ENCODE data around the gene GALM. TPM values are rescaled to one million over a fixed set of nuclear protein-coding genes. Genes with fewer than 3 reads are reported as not detected.

The GALM gene
- total RNA-seq, 1 donor from 2014 or later, result 17.6 TPM

DNA sequence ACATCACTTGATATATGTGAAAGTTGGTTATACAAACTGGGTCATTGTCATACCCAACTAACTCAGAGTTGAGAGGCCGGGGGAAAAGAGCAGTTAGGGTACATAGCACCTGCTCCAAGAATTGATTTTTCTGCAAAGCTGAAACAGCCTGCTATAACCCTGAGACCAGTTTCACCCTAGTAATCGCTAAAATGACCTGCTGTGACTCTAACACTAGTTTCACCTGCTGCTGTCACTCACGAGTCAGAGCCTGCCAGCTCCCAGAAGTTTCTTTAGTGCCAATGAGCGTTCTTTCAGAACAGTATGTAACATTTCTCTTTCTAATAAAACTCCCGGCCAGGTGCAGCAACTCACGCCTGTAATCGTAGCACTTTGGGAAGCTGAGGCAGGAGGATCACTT, 57.3 kb downstream of the GALM start:
- Mint-ChIP-seq H3K4me3 (no peak overlapping the region), H3K27me3 (ENCODE audit: low read depth) (no peaks in the 10 kb centered on the region), H3K4me1 (peaks cover 11% of the 10 kb centered on the region), H3K27ac (no peak overlapping the region), H3K36me3 (peaks cover 2% of the 10 kb centered on the region), H3K9me3 (peaks cover 7% of the 10 kb centered on the region)
- no peak for DNase-seq (ENCODE audit: low spot score in 2 of 2, unreplicated experiment in 2 of 2)
- TF ChIP-seq, protein P1, sequence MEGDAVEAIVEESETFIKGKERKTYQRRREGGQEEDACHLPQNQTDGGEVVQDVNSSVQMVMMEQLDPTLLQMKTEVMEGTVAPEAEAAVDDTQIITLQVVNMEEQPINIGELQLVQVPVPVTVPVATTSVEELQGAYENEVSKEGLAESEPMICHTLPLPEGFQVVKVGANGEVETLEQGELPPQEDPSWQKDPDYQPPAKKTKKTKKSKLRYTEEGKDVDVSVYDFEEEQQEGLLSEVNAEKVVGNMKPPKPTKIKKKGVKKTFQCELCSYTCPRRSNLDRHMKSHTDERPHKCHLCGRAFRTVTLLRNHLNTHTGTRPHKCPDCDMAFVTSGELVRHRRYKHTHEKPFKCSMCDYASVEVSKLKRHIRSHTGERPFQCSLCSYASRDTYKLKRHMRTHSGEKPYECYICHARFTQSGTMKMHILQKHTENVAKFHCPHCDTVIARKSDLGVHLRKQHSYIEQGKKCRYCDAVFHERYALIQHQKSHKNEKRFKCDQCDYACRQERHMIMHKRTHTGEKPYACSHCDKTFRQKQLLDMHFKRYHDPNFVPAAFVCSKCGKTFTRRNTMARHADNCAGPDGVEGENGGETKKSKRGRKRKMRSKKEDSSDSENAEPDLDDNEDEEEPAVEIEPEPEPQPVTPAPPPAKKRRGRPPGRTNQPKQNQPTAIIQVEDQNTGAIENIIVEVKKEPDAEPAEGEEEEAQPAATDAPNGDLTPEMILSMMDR (IDR thresholded peaks at IDR 0.05; ENCODE audit: unreplicated experiment), result no peak

DNA sequence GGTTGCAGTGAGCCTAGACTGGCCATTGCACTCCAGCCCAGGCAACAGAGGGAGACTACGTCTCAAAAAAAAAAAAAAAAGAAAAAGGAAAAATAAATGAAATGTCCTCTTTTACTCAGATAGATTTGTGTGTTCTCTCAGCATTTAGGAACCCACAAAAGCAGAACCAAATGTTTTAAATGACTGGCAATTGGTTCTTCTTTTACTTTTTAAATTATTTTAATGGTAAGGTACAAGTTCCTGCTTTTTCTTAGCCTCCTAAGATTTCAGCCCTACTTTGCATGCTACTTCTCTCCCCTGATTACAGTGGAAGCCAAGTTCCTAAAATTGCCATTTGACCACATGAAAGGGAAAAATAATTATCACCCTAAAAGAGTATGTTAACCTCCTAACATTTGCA, 61.7 kb downstream of the GALM start:
- no peaks in the 10 kb centered on the region for H3K9me3 Mint-ChIP-seq
- DNase-seq (ENCODE audit: low spot score in 2 of 2, unreplicated experiment in 2 of 2), result no peak

DNA sequence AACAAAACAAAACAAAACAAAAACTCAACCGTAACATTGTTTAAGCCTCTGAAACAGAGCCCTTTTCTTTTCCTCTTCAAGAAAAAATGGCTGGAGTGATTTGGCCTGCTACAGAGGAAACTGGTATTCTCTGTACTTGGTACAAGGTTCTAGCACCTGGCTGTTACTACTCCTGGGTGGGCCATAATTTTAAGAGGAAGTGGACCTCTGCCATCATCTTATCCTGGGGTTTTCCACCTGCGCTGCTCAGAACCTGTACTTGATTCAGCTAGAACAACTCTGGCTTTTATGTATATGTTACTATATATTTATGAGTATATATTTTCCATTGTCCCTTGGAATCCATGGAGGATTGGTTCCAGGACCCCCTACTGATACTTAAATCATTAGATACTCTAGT, 62.8 kb downstream of the GALM start:
- Mint-ChIP-seq H3K9me3 (no peaks in the 10 kb centered on the region), H3K27ac (no peak overlapping the region), H3K4me3 (no peak overlapping the region), H3K36me3 (peaks cover 10% of the 10 kb centered on the region), H3K27me3 (ENCODE audit: low read depth) (no peaks in the 10 kb centered on the region), H3K4me1 (no peaks in the 10 kb centered on the region)
- DNase-seq (ENCODE audit: low spot score in 2 of 2, unreplicated experiment in 2 of 2), result no peak
- TF ChIP-seq, protein P1 (IDR thresholded peaks at IDR 0.05; ENCODE audit: unreplicated experiment), result no peak

More for the DNA sequence above, 61.7 kb downstream of the GALM start:
- TF ChIP-seq, protein P1 (IDR thresholded peaks at IDR 0.05; ENCODE audit: unreplicated experiment), result no peak
- Mint-ChIP-seq H3K36me3 (peaks cover 3% of the 10 kb centered on the region), H3K27ac (no peak overlapping the region), H3K27me3 (ENCODE audit: low read depth) (no peaks in the 10 kb centered on the region), H3K4me1 (no peaks in the 10 kb centered on the region), H3K4me3 (no peak overlapping the region)

DNA sequence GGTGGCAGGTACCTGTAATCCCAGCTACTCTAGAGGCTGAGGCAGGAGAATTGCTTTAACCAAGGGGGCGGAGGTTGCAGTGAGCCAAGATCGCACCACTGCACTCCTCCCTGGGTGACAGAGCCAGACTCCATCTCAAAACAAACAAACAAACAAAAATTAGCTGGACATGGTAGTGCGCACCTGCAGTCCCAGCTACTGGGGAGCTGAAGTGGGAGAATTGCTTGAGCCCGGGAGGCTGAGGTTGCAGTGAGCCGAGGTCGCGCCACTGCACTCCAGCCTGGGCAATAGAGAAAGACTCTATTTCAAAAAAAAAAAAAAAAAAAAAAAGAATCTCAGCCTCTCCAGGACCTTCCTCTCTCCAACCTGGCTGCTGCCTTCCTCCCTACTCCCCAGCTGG, 65.2 kb downstream of the GALM start:
- H3K4me3 Mint-ChIP-seq, result no peak overlapping the region
- H3K27ac Mint-ChIP-seq, result no peak overlapping the region
- H3K27me3 Mint-ChIP-seq (ENCODE audit: low read depth), result no peaks in the 10 kb centered on the region
- peaks cover 5% of the 10 kb centered on the region for H3K4me1 Mint-ChIP-seq
- TF ChIP-seq, protein P1 (IDR thresholded peaks at IDR 0.05; ENCODE audit: unreplicated experiment), result no peak
- no peak for DNase-seq (ENCODE audit: low spot score in 2 of 2, unreplicated experiment in 2 of 2)
- no peaks in the 10 kb centered on the region for H3K9me3 Mint-ChIP-seq
- peaks cover 15% of the 10 kb centered on the region for H3K36me3 Mint-ChIP-seq

DNA sequence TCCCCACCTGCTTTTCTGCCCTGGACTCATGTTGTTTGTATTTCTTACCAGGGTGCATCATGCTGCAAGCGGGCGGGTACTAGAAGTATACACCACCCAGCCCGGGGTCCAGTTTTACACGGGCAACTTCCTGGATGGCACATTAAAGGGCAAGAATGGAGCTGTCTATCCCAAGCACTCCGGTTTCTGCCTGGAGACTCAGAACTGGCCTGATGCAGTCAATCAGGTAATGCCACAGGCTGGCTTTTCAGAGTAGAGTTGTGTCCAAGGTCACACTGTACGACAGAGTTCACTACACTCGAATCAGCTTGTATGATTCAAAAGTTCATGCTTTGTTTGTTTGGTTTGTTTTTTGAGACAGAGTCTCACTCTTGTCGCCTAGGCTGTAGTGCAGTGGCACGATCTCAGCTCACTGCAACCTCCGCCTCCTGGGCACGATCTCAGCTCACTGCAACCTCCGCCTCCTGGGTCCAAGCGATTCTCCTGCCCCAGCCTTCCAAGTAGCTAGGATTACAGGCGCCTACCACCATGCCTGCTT, 65.8 kb downstream of the GALM start:
- Mint-ChIP-seq H3K27me3 (ENCODE audit: low read depth) (no peaks in the 10 kb centered on the region), H3K4me3 (no peak overlapping the region), H3K9me3 (no peaks in the 10 kb centered on the region), H3K27ac (no peak overlapping the region), H3K4me1 (peaks cover 12% of the 10 kb centered on the region), H3K36me3 (peaks cover 15% of the 10 kb centered on the region)
- TF ChIP-seq, protein P1 (IDR thresholded peaks at IDR 0.05; ENCODE audit: unreplicated experiment), result no peak
- no peak for DNase-seq (ENCODE audit: low spot score in 2 of 2, unreplicated experiment in 2 of 2)

All from mesothelial cell of epicardium (in vitro differentiated cells).